GM12892 (cell line): ENCODE data around the gene WDR70.
"Not testable (repeated sequence)": the region's sequence is repeated elsewhere in the genome, so short reads cannot be mapped to it uniquely, and the experiment has no call there.

Source experiments
- POLR2A ChIP-seq: IDR thresholded peaks from 2 replicates; pipeline ENCODE4 v1.6.1; 2011; ENCODE audit warnings: low read depth, low read length, control low read depth
- POLR2AphosphoS5 ChIP-seq: IDR thresholded peaks from 2 replicates; pipeline ENCODE4 v1.6.1; 2011; ENCODE audit warnings: low read depth, low read length, control low read depth
- TAF1 ChIP-seq: IDR thresholded peaks from 2 replicates; pipeline ENCODE4 v1.6.1; 2011; ENCODE audit warnings: low read depth, mild to moderate bottlenecking, control low read depth, low read length, borderline replicate concordance

DNA sequence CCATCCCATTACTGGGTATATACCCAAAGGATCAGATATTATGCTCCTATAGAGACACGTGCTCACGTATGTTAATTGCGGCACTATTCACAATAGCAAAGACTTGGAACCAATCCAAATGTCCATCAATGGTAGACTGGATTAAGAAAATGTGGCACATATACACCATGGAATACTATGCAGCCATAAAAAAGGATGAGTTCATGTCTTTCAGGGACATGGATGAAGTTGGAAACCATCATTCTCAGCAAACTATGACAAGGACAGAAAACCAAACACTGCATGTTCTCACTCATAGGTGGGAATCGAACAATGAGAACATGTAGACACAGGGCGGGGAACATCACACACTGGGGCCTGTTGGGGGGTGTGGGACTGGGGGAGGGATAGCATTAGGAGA lies 315.2 kb downstream of the WDR70 start:
- not testable (repeated sequence) for TF ChIP-seq POLR2AphosphoS5, POLR2A, TAF1
